Peyer's patch (tissue), 4 donors: ENCODE results near the gene MSANTD4.

Experiments used
- CTCF ChIP-seq, 6 experiments: fragments of 450-650 bp in 4 of 6; fragments of 200-600 bp in 2 of 6; sonication (generic) in 1 of 6; IDR thresholded peaks; one replicate each; pipeline ENCODE4 v1.5.1; 2017 to 2019; ENCODE audit warnings: antibody characterized with exemption in 6 of 6, mild to moderate bottlenecking in 3 of 6, moderate library complexity in 1 of 6
- POLR2A ChIP-seq, 2 donors: fragments of 450-650 bp; IDR thresholded peaks; one replicate each; pipeline ENCODE4 v1.5.1; 2017; ENCODE audit warnings: antibody characterized with exemption in 2 of 2, mild to moderate bottlenecking in 2 of 2, moderate library complexity in 2 of 2

- no peak for TF ChIP-seq POLR2A (IDR thresholded peaks at IDR 0.05)
- TF ChIP-seq CTCF (IDR thresholded peaks at IDR 0.05): no peak
These were observed 666 bp downstream of the MSANTD4 start for GRCh38 chr11:106021181-106021966.
